KMS-11 (cell line): ENCODE measurements around the gene SIRT2.

ENCODE experiments used
- H2AFZ ChIP-seq: fragments of 200-600 bp; sonication (generic); 2 replicates; pipeline ENCODE4 v1.6.1; 2016; ENCODE audit warnings: antibody characterized with exemption, mixed run types, low read depth
- H3K27ac ChIP-seq: fragments of 200-600 bp; sonication (generic); 2 replicates; pipeline ENCODE4 v1.6.1; 2016; ENCODE audit warnings: mild to moderate bottlenecking, mixed run types
- H3K27me3 ChIP-seq: fragments of 200-600 bp; sonication (generic); 2 replicates; pipeline ENCODE4 v1.6.1; 2017; ENCODE audit warnings: mild to moderate bottlenecking, low read depth, mixed run types, moderate library complexity; ENCODE audit not compliant: insufficient read depth
- H3K36me3 ChIP-seq: fragments of 200-600 bp; sonication (generic); 2 replicates; pipeline ENCODE4 v1.6.1; 2017; ENCODE audit warnings: mild to moderate bottlenecking, mixed run types; ENCODE audit not compliant: insufficient read depth
- H3K4me1 ChIP-seq: fragments of 200-600 bp; sonication (generic); 2 replicates; pipeline ENCODE4 v1.6.1; 2016; ENCODE audit warnings: mild to moderate bottlenecking, low read depth, mixed run types; ENCODE audit not compliant: poor library complexity, severe bottlenecking
- H3K4me2 ChIP-seq: fragments of 200-600 bp; sonication (generic); 2 replicates; pipeline ENCODE4 v1.7.0; 2016; ENCODE audit warnings: mild to moderate bottlenecking, mixed run types
- H3K4me3 ChIP-seq: fragments of 200-600 bp; sonication (generic); IDR thresholded peaks from 2 replicates; pipeline ENCODE4 v1.6.1; 2017; ENCODE audit warnings: low read depth, low read length, mixed read lengths; ENCODE audit not compliant: insufficient read depth
- H3K79me2 ChIP-seq: fragments of 200-600 bp; sonication (generic); 2 replicates; pipeline ENCODE4 v1.6.1; 2016; ENCODE audit warnings: low read depth, mixed run types; ENCODE audit not compliant: insufficient read depth
- H3K9ac ChIP-seq: fragments of 200-600 bp; sonication (generic); 2 replicates; pipeline ENCODE4 v1.6.1; 2016; ENCODE audit warnings: mild to moderate bottlenecking, mixed run types
- H4K20me1 ChIP-seq: fragments of 200-600 bp; sonication (generic); 2 replicates; pipeline ENCODE4 v1.6.1; 2016; ENCODE audit warnings: mild to moderate bottlenecking, mixed run types; ENCODE audit not compliant: insufficient read depth
- TF ChIP-seq, protein P1 (sequence below): fragments of 200-600 bp; sonication (generic); conservative IDR thresholded peaks from 2 replicates; pipeline ENCODE4 v1.6.1; 2017; ENCODE audit warnings: low read depth, mild to moderate bottlenecking, antibody characterized with exemption, low read length, moderate library complexity, mixed read lengths

Gene SIRT2

DNA sequence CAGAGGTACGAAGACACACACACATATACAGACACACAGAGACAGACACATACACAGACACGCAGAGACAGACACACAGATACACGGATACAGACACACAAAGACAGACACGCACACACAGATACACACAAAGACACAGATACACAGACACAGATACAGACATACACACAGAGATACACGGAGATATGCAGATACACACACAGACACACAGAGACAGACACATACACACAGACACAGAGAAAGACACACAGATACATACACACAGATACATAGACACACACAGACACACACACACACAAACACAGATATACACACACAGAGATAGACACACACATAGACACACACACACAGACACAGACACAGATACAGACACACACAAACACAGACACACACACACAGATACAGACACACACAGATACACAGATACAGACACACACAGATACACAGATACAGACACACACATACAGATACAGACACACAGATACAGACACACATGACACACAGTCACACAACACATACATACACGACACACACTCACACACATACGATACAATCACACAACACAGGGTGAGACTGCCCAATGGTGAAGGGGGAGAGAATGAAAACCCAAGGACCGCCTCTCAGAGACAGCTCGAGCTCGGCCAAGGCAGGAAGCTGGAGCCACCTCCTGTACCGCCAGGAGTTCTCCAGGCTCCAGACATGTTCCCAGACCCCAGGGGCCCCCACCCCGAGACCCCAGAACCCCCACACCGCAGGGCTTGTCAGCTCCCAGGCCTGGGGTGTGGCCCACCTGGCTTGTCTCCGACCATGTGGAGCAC, 21.4 kb upstream of the SIRT2 start:
- Histone ChIP-seq H3K27me3 (no peaks in the 10 kb centered on the region), H4K20me1 (no peaks in the 10 kb centered on the region), H3K79me2 (no peaks in the 10 kb centered on the region), H2AFZ (no peak overlapping the region), H3K9ac (no peak overlapping the region), H3K4me1 (no peaks in the 10 kb centered on the region), H3K4me3 (no peak overlapping the region), H3K27ac (no peak overlapping the region), H3K36me3 (no peaks in the 10 kb centered on the region), H3K4me2 (no peak overlapping the region)
- TF ChIP-seq, protein P1, sequence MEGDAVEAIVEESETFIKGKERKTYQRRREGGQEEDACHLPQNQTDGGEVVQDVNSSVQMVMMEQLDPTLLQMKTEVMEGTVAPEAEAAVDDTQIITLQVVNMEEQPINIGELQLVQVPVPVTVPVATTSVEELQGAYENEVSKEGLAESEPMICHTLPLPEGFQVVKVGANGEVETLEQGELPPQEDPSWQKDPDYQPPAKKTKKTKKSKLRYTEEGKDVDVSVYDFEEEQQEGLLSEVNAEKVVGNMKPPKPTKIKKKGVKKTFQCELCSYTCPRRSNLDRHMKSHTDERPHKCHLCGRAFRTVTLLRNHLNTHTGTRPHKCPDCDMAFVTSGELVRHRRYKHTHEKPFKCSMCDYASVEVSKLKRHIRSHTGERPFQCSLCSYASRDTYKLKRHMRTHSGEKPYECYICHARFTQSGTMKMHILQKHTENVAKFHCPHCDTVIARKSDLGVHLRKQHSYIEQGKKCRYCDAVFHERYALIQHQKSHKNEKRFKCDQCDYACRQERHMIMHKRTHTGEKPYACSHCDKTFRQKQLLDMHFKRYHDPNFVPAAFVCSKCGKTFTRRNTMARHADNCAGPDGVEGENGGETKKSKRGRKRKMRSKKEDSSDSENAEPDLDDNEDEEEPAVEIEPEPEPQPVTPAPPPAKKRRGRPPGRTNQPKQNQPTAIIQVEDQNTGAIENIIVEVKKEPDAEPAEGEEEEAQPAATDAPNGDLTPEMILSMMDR: no peak

DNA sequence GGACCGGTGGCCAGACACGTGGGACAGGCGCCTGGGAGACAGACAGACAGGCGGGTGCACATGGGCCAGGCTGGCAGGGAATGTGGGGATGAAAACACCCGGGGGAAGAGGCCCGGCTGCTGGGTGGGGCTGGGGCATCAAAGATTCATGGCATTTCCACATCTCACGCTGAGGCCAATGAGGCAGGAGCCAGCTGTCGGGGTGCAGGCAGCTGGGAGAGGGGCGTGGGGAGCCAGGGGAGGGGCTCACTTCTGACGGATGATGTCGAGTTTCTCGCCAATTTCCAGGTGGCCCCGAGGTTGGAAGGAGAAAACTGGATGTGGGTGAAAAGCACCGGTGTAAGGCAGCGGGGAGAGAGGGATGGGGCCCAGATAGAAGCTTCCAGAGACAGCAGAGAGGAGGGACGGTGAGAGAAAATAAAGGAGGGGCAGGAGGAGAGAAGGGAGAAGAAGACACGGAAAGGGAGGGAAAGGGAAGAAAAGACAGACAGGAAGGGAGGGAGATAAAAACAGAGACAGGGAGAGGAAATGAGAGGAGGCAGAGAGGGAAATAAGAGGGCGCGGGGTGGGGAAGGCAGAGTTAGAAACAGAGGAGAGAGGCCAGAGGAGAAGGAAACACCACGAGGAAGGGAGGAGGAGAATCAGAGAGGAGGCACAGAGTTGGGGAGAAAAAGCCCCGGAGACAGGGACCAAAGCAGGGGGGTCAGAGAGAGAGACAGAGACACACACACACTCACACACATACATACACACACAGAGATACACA, 20.6 kb upstream of the SIRT2 start:
- Histone ChIP-seq H3K27me3 (no peaks in the 10 kb centered on the region), H3K79me2 (no peaks in the 10 kb centered on the region), H3K9ac (no peak overlapping the region), H4K20me1 (no peaks in the 10 kb centered on the region), H3K27ac (no peak overlapping the region), H3K4me1 (no peaks in the 10 kb centered on the region), H3K4me3 (no peak overlapping the region), H3K36me3 (no peaks in the 10 kb centered on the region), H3K4me2 (no peak overlapping the region), H2AFZ (no peak overlapping the region)
- TF ChIP-seq, protein P1: no peak

DNA sequence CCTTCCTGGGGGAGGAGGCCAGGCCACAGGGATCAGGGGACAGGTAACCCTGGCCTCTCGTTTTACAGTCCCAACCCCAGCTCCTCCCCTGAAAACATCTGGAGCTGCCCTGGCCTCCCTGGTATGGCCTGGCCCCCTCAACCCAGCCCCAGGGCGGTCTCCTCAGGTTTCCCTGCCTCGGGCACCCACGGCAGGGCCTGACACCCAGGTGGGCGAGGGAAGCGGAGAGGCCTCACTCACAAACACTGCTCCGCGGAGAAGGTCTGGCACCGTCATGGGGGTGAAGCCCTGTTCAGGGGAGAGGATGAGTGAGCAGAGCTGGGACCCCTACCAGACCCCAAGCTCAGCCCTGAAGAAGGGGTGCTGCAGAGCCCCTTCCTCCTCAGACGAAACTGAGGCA, 19.1 kb upstream of the SIRT2 start:
- Histone ChIP-seq H3K9ac (no peak overlapping the region), H3K79me2 (no peaks in the 10 kb centered on the region), H4K20me1 (no peaks in the 10 kb centered on the region), H3K36me3 (no peaks in the 10 kb centered on the region), H3K4me2 (no peak overlapping the region), H3K4me1 (no peaks in the 10 kb centered on the region), H3K4me3 (no peak overlapping the region), H3K27me3 (no peaks in the 10 kb centered on the region), H3K27ac (no peak overlapping the region), H2AFZ (no peak overlapping the region)
- TF ChIP-seq, protein P1: no peak

DNA sequence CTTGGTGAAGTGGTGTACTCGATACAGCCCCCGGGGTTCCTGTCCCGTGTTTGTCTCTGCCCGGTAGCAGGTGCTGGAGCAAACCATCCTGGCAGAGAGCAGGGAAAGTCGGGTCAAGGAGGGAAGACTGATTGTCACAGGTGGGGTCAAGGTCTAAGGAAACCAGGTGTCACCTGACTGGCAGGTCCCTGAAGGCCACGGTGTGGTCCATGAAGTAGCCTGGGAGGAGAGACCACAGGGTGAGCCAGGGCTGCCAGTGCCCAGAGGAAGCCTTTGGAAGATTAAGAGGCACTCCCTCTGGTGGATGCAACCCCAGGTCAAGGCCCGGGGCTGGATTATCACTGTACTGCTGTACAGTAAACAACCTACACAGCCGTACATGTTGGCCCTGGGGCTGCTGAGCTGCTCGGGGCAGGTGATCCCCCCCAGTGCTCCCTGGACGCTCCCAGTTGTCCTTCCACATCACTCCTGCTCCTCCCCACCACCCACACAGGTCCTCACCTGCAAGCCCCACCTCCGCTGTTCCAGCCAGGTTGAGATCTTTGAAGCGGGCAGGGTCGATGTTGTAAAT, 18.6 kb upstream of the SIRT2 start:
- Histone ChIP-seq H3K4me2 (no peak overlapping the region), H3K4me3 (no peak overlapping the region), H3K9ac (no peak overlapping the region), H3K27me3 (no peaks in the 10 kb centered on the region), H3K4me1 (no peaks in the 10 kb centered on the region), H3K79me2 (no peaks in the 10 kb centered on the region), H3K36me3 (no peaks in the 10 kb centered on the region), H4K20me1 (no peaks in the 10 kb centered on the region), H2AFZ (no peak overlapping the region), H3K27ac (no peak overlapping the region)
- TF ChIP-seq, protein P1: no peak
